22Rv1 (cell line): ENCODE measurements around the gene PCDHB12.
"Not testable (repeated sequence)": the region's sequence is repeated elsewhere in the genome, so short reads cannot be mapped to it uniquely, and the experiment has no call there.

Experiments used
- H3K27ac ChIP-seq: fragments of 450-650 bp; 2 replicates; pipeline ENCODE4 v1.5.1; 2017
- ZFX ChIP-seq: fragments of 450-650 bp; IDR thresholded peaks from 2 replicates; pipeline ENCODE4 v1.6.1; 2017; ENCODE audit warnings: antibody characterized with exemption, borderline replicate concordance
- TF ChIP-seq, protein P1 (sequence below): fragments of 450-650 bp; IDR thresholded peaks from 2 replicates; pipeline ENCODE4 v1.5.1; 2017; ENCODE audit warnings: mild to moderate bottlenecking

PCDHB12 gene

GRCh38 chr5:141208478-141208877, at the start of gene PCDHB12:
PCDHB12 (plus strand) TSS chr5:141208719; CDS start chr5:141208908, 189 bp downstream.
- TF ChIP-seq, protein P1, sequence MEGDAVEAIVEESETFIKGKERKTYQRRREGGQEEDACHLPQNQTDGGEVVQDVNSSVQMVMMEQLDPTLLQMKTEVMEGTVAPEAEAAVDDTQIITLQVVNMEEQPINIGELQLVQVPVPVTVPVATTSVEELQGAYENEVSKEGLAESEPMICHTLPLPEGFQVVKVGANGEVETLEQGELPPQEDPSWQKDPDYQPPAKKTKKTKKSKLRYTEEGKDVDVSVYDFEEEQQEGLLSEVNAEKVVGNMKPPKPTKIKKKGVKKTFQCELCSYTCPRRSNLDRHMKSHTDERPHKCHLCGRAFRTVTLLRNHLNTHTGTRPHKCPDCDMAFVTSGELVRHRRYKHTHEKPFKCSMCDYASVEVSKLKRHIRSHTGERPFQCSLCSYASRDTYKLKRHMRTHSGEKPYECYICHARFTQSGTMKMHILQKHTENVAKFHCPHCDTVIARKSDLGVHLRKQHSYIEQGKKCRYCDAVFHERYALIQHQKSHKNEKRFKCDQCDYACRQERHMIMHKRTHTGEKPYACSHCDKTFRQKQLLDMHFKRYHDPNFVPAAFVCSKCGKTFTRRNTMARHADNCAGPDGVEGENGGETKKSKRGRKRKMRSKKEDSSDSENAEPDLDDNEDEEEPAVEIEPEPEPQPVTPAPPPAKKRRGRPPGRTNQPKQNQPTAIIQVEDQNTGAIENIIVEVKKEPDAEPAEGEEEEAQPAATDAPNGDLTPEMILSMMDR = peak; percentile 76
- no peak for TF ChIP-seq ZFX
- no peak within 1 kb of the TSS for H3K27ac ChIP-seq

DNA sequence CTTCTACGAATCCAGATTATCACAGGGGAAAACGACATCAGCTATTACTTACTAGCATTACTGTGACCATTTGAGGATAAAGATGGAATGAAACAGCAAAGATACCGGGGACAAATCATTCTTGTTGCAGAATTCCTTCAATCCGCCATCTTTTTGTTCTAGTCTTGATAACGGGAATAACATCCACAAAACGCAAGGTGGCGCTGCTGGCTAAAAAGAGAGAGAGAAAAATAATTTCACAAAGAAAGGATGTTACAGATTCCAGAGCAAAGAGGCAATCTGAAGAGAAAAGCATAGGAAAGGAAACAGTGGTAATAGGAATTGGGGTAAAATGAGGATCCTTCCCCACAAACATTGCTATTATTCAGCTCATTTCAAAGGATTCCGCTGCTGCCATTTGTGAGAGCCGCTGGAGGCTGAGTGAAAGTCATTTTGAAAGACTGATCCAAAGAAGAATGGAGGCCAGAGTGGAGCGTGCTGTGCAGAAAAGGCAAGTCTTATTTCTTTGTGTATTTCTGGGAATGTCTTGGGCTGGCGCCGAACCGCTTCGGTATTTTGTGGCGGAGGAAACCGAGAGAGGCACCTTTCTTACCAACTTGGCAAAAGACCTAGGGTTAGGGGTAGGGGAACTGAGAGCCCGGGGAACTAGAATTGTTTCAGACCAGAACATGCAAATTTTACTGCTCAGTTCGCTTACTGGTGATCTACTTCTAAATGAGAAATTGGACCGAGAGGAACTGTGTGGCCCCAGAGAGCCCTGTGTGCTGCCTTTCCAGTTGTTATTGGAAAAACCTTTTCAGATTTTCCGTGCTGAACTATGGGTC, 35.9 kb upstream of the PCDHB12 start, which contains the start of gene PCDHB7:
TSS of gene PCDHB7 (plus strand) at position 264 of the 824 bp plus-strand sequence. CDS start at position 456, 192 bp downstream.
- TF ChIP-seq ZFX = no peak
- TF ChIP-seq, protein P1 = peak; percentile 86

GRCh38 chr5:141174291-141175104, 34.0 kb upstream of the PCDHB12 start:
- H3K27ac ChIP-seq = not testable (repeated sequence)

More for the DNA sequence above, 35.9 kb upstream of the PCDHB12 start, which contains the start of gene PCDHB7:
- no peak within 1 kb of the TSS for H3K27ac ChIP-seq

DNA sequence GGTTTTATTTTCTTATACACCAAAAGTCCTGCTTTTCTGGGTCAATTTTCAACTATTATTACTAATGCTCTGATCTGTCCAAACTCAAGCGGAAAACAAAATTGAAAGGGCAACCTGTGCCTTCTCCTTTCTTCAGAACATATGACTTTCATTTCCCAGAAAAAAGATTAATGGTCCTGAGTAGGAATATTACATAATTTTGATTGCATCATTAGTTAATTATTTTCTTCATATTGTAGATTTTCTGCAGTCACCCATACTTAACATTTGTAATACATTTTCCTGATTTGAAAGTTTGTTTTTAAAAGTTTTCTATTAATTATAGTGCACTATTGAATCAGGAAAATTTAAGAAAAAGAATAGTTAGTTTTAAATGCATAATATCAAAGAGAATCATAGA, 32.6 kb upstream of the PCDHB12 start:
- no peak overlapping the region for H3K27ac ChIP-seq
- TF ChIP-seq, protein P1 = no peak
- no peak for TF ChIP-seq ZFX

GRCh38 chr5:141177577-141178191, 30.8 kb upstream of the PCDHB12 start, which contains the start of gene PCDHB8:
PCDHB8 (plus strand) TSS chr5:141177790; CDS start chr5:141178035, 245 bp downstream.
- TF ChIP-seq, protein P1 = peak; percentile 89
- H3K27ac ChIP-seq = not testable (repeated sequence)

DNA sequence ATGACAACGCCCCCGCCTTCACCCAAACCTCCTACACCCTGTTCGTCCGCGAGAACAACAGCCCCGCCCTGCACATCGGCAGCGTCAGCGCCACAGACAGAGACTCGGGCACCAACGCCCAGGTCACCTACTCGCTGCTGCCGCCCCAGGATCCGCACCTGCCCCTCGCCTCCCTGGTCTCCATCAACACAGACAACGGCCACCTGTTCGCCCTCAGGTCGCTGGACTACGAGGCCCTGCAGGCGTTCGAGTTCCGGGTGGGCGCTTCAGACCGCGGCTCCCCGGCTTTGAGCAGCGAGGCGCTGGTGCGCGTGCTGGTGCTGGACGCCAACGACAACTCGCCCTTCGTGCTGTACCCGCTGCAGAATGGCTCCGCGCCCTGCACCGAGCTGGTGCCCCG, 29.1 kb upstream of the PCDHB12 start:
- not testable (repeated sequence) for H3K27ac ChIP-seq

GRCh38 chr5:141179876-141180275, 28.6 kb upstream of the PCDHB12 start:
- H3K27ac ChIP-seq = not testable (repeated sequence)

- no peak overlapping the region for H3K27ac ChIP-seq
- TF ChIP-seq, protein P1 = no peak
- TF ChIP-seq ZFX = no peak
These were observed 28.2 kb upstream of the PCDHB12 start for GRCh38 chr5:141180313-141180712.
